PC-3 (cell line): Measurements from ENCODE around the gene CSTPP1.

Experiments
- EZH2 ChIP-seq: fragments of 300-600 bp; sonication (generic); IDR thresholded peaks from one replicate; pipeline ENCODE4 v1.6.1; 2017; ENCODE audit warnings: antibody characterized with exemption, mild to moderate bottlenecking, low read length; ENCODE audit not compliant: unreplicated experiment
- EZH2phosphoT487 ChIP-seq: fragments of 300-600 bp; sonication (generic); IDR thresholded peaks from 2 replicates; pipeline ENCODE4 v1.6.1; 2018; ENCODE audit warnings: mild to moderate bottlenecking, antibody characterized with exemption, low read length, borderline replicate concordance
- TF ChIP-seq, protein P1 (sequence below): fragments of 300-600 bp; sonication (generic); conservative IDR thresholded peaks from 2 replicates; pipeline ENCODE4 v1.5.1; 2017; ENCODE audit warnings: antibody characterized with exemption, low read depth, mild to moderate bottlenecking, low read length

GRCh38 chr11:47143322-47143721, 206.8 kb downstream of the CSTPP1 start:
- TF ChIP-seq, protein P1, sequence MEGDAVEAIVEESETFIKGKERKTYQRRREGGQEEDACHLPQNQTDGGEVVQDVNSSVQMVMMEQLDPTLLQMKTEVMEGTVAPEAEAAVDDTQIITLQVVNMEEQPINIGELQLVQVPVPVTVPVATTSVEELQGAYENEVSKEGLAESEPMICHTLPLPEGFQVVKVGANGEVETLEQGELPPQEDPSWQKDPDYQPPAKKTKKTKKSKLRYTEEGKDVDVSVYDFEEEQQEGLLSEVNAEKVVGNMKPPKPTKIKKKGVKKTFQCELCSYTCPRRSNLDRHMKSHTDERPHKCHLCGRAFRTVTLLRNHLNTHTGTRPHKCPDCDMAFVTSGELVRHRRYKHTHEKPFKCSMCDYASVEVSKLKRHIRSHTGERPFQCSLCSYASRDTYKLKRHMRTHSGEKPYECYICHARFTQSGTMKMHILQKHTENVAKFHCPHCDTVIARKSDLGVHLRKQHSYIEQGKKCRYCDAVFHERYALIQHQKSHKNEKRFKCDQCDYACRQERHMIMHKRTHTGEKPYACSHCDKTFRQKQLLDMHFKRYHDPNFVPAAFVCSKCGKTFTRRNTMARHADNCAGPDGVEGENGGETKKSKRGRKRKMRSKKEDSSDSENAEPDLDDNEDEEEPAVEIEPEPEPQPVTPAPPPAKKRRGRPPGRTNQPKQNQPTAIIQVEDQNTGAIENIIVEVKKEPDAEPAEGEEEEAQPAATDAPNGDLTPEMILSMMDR = no peak
- TF ChIP-seq EZH2 (no peak), EZH2phosphoT487 (no peak)
